Measurements from ENCODE around the gene SLC38A7.

The SLC38A7 gene

GRCh38 chr16:58684354-58685083 lies at the start of gene SLC38A7:
Gene SLC38A7, minus strand, starts transcription at chr16:58684770. Its CDS starts 4,644 bp downstream, at chr16:58680126.
- Histone ChIP-seq H3K4me3 (replicated peaks; ENCODE audit: low read depth, low read length) (peak within 1 kb of the TSS; percentile 98), H3K36me3 (ENCODE audit: control insufficient read depth, insufficient read depth, low read length) (no peaks in the 10 kb centered on the region; the same call in 1 of the 2 replicates), H3K27me3 (replicated peaks; ENCODE audit: control insufficient read depth, insufficient read depth, low read length) (no peaks in the 10 kb centered on the region)
- peak; percentile 79 for DNase-seq (ENCODE audit: extremely low read depth, insufficient read length)
- TF ChIP-seq CTCF (IDR thresholded peaks at IDR 0.05; ENCODE audit: insufficient read depth, low read length, poor library complexity, severe bottlenecking): no peak

- peak; percentile 97 for TF ChIP-seq CTCF (IDR thresholded peaks at IDR 0.05; ENCODE audit: insufficient read depth, low read length, poor library complexity, severe bottlenecking)
- DNase-seq (ENCODE audit: extremely low read depth, insufficient read length): peak; percentile 93
- Histone ChIP-seq H3K4me3 (replicated peaks; ENCODE audit: low read depth, low read length) (peak within 1 kb of the TSS; percentile 98), H3K36me3 (ENCODE audit: control insufficient read depth, insufficient read depth, low read length) (no peaks in the 10 kb centered on the region; the same call in 1 of the 2 replicates), H3K27me3 (replicated peaks; ENCODE audit: control insufficient read depth, insufficient read depth, low read length) (no peaks in the 10 kb centered on the region)
Measured at GRCh38 chr16:58733671-58734458, 49.3 kb upstream of the SLC38A7 start, which contains the start of gene GOT2. Gene GOT2, minus strand, starts transcription at chr16:58734316. Its CDS starts 88 bp downstream, at chr16:58734228.

GRCh38 chr16:58733248-58733670 lies 48.7 kb upstream of the SLC38A7 start:
- no peaks in the 10 kb centered on the region for H3K27me3 ChIP-seq (replicated peaks; ENCODE audit: control insufficient read depth, insufficient read depth, low read length)
- no peak for TF ChIP-seq CTCF (IDR thresholded peaks at IDR 0.05; ENCODE audit: insufficient read depth, low read length, poor library complexity, severe bottlenecking)
- DNase-seq (ENCODE audit: extremely low read depth, insufficient read length): no peak
- H3K36me3 ChIP-seq (ENCODE audit: control insufficient read depth, insufficient read depth, low read length): no peaks in the 10 kb centered on the region; the same call in 1 of the 2 replicates
- peak overlapping the region; percentile 98 for H3K4me3 ChIP-seq (replicated peaks; ENCODE audit: low read depth, low read length)

- DNase-seq (ENCODE audit: extremely low read depth, insufficient read length): peak; percentile 29
- Histone ChIP-seq H3K36me3 (ENCODE audit: control insufficient read depth, insufficient read depth, low read length) (no peaks in the 10 kb centered on the region; the same call in 1 of the 2 replicates), H3K4me3 (replicated peaks; ENCODE audit: low read depth, low read length) (peak overlapping the region; percentile 98), H3K27me3 (replicated peaks; ENCODE audit: control insufficient read depth, insufficient read depth, low read length) (no peaks in the 10 kb centered on the region)
- no peak for TF ChIP-seq CTCF (IDR thresholded peaks at IDR 0.05; ENCODE audit: insufficient read depth, low read length, poor library complexity, severe bottlenecking)
Measured at GRCh38 chr16:58732545-58733247, 48.1 kb upstream of the SLC38A7 start.

GRCh38 chr16:58730724-58731370 lies 46.3 kb upstream of the SLC38A7 start:
- no peak for TF ChIP-seq CTCF (IDR thresholded peaks at IDR 0.05; ENCODE audit: insufficient read depth, low read length, poor library complexity, severe bottlenecking)
- no peak overlapping the region for H3K4me3 ChIP-seq (replicated peaks; ENCODE audit: low read depth, low read length)
- H3K36me3 ChIP-seq (ENCODE audit: control insufficient read depth, insufficient read depth, low read length): no peaks in the 10 kb centered on the region; the same call in 1 of the 2 replicates
- no peaks in the 10 kb centered on the region for H3K27me3 ChIP-seq (replicated peaks; ENCODE audit: control insufficient read depth, insufficient read depth, low read length)
- DNase-seq (ENCODE audit: extremely low read depth, insufficient read length): no peak

Data from GM06990 (cell line).